Mesenchymal stem cell (in vitro differentiated cells and primary cell): ENCODE measurements around the gene SRPK2.

ENCODE experiments used
- DNase-seq: peaks from one replicate; pipeline ENCODE4 v3.0.0-alpha.2; 2013
- H2AFZ ChIP-seq: one replicate; pipeline ENCODE4 v1.6.1; 2013; ENCODE audit warnings: low read depth, mild to moderate bottlenecking, control low read depth, inconsistent platforms, low read length, moderate library complexity
- H2AK5ac ChIP-seq: 2 replicates; pipeline ENCODE4 v1.6.1; 2013; ENCODE audit warnings: low read length, moderate library complexity, mild to moderate bottlenecking, inconsistent platforms; ENCODE audit not compliant: severe bottlenecking
- H2BK120ac ChIP-seq: one replicate; pipeline ENCODE4 v1.6.1; 2013; ENCODE audit warnings: low read depth, mild to moderate bottlenecking, inconsistent platforms, low read length, moderate library complexity
- H2BK12ac ChIP-seq, 2 experiments: one replicate each; pipeline ENCODE4 v1.6.1; 2013; ENCODE audit warnings: inconsistent platforms in 2 of 2, low read length in 2 of 2, mild to moderate bottlenecking in 2 of 2, moderate library complexity in 2 of 2, control low read depth in 1 of 2
- H2BK15ac ChIP-seq: one replicate; pipeline ENCODE4 v1.6.1; 2013; ENCODE audit warnings: mild to moderate bottlenecking, low read depth, inconsistent platforms; ENCODE audit not compliant: poor library complexity, severe bottlenecking
- H2BK5ac ChIP-seq: 2 replicates; pipeline ENCODE4 v1.6.1; 2013; ENCODE audit warnings: low read depth, mild to moderate bottlenecking, low read length, control low read depth, inconsistent platforms; ENCODE audit not compliant: poor library complexity, severe bottlenecking
- H3K14ac ChIP-seq, 2 experiments: one replicate each; pipeline ENCODE4 v1.6.1; 2013; ENCODE audit warnings: inconsistent platforms in 2 of 2, low read length in 2 of 2, control low read depth in 1 of 2, mild to moderate bottlenecking in 1 of 2, moderate library complexity in 1 of 2
- H3K18ac ChIP-seq, 2 experiments: one replicate each; pipeline ENCODE4 v1.6.1; 2013; ENCODE audit warnings: inconsistent platforms in 2 of 2, low read length in 2 of 2, control low read depth in 1 of 2, low read depth in 1 of 2, mild to moderate bottlenecking in 1 of 2
- H3K23ac ChIP-seq, 2 experiments: one replicate each; pipeline ENCODE4 v1.6.1; 2013; ENCODE audit warnings: inconsistent platforms in 2 of 2, low read length in 2 of 2, mild to moderate bottlenecking in 2 of 2, moderate library complexity in 2 of 2, control low read depth in 1 of 2
- H3K27ac ChIP-seq: 2 replicates; pipeline ENCODE4 v1.5.1; 2013; ENCODE audit warnings: mild to moderate bottlenecking, moderate library complexity, low read length, control low read depth, inconsistent platforms; ENCODE audit not compliant: poor library complexity, severe bottlenecking
- H3K27me3 ChIP-seq, 2 experiments: 2 replicates each; pipeline versions ENCODE4 v1.6.1 to v1.7.0; 2013; ENCODE audit warnings: low read length in 2 of 2, mild to moderate bottlenecking in 2 of 2, moderate library complexity in 2 of 2, control low read depth in 1 of 2, inconsistent platforms in 1 of 2; ENCODE audit not compliant: control insufficient read depth in 1 of 2, insufficient read depth in 1 of 2
- H3K36me3 ChIP-seq, 2 experiments: 2 replicates each; pipeline versions ENCODE4 v1.6.1 to v1.7.0; 2013; ENCODE audit warnings: low read length in 2 of 2, control low read depth in 1 of 2, inconsistent platforms in 1 of 2, low read depth in 1 of 2, mild to moderate bottlenecking in 1 of 2; ENCODE audit not compliant: insufficient read depth in 2 of 2, control insufficient read depth in 1 of 2
- H3K4ac ChIP-seq, 2 experiments: one replicate each; pipeline ENCODE4 v1.6.1; 2013; ENCODE audit warnings: inconsistent platforms in 2 of 2, low read length in 2 of 2, mild to moderate bottlenecking in 2 of 2, moderate library complexity in 2 of 2, control low read depth in 1 of 2, low read depth in 1 of 2
- H3K4me1 ChIP-seq: 2 replicates; pipeline ENCODE4 v1.6.1; 2013; ENCODE audit warnings: low read depth, low read length, control low read depth; ENCODE audit not compliant: control insufficient read depth, insufficient read depth
- H3K4me2 ChIP-seq: 2 replicates; pipeline ENCODE4 v1.6.1; 2013; ENCODE audit warnings: low read length, mild to moderate bottlenecking, inconsistent platforms; ENCODE audit not compliant: poor library complexity, severe bottlenecking
- H3K4me3 ChIP-seq, 2 experiments: 2 replicates each; pipeline versions ENCODE4 v1.5.1 to v1.7.0; 2013; ENCODE audit warnings: low read length in 2 of 2, mild to moderate bottlenecking in 2 of 2, control low read depth in 1 of 2, low read depth in 1 of 2; ENCODE audit not compliant: insufficient read depth in 1 of 2
- H3K79me1 ChIP-seq: replicated peaks from 2 replicates; pipeline ENCODE4 v1.6.1; 2013; ENCODE audit warnings: mild to moderate bottlenecking, control low read depth, low read length, inconsistent platforms; ENCODE audit not compliant: poor library complexity, severe bottlenecking
- H3K9ac ChIP-seq: 2 replicates; pipeline ENCODE4 v1.7.0; 2013; ENCODE audit warnings: mild to moderate bottlenecking, low read length, moderate library complexity
- H3K9me3 ChIP-seq: 2 replicates; pipeline ENCODE4 v1.7.0; 2013; ENCODE audit warnings: mild to moderate bottlenecking, low read length; ENCODE audit not compliant: control insufficient read depth
- H4K8ac ChIP-seq: one replicate; pipeline ENCODE4 v1.6.1; 2013; ENCODE audit warnings: inconsistent platforms, mild to moderate bottlenecking, low read length, moderate library complexity
- H4K91ac ChIP-seq: one replicate; pipeline ENCODE4 v1.6.1; 2013; ENCODE audit warnings: mild to moderate bottlenecking, low read length, inconsistent platforms
- WGBS: methylation state at CpG from one replicate; pipeline ENCODE4 v1.1.7; 2013; ENCODE audit warnings: mixed read lengths; 5-methylcytosine and 5-hydroxymethylcytosine counted together

The SRPK2 gene

DNA sequence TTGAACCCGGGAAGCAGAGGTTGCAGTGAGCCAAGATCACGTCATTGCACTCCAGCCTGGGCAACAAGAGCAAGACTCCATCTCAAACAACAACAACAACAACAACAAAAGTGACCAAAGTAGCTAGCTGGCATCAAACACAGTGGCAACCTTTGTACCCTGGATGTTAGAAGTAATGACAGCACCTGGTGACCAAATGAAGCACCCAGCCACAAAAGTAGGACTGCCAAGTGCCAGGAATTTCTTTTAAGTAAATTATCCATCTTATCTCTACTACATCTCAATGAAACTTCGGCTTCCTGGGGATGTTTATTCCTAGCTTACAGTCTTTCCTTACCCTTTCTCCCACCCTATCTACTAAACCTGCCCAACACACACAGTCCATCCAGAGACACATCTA is 18.8 kb downstream of the SRPK2 start:
- no peak overlapping the region for H2BK120ac ChIP-seq
- no peak overlapping the region for H2AK5ac ChIP-seq
- H2BK15ac ChIP-seq = no peak overlapping the region
- H3K27ac ChIP-seq = no peak overlapping the region
- peaks cover 4% of the 10 kb centered on the region for H3K4me1 ChIP-seq
- 50% methylated on average over 2 of the region's 3 CpGs for WGBS
- H3K27me3 ChIP-seq = no peaks in the 10 kb centered on the region
- no peak overlapping the region for H3K23ac ChIP-seq
- H3K9ac ChIP-seq = no peak overlapping the region
- no peaks in the 10 kb centered on the region for H3K36me3 ChIP-seq
- no peak overlapping the region for H2BK5ac ChIP-seq
- H3K4ac ChIP-seq = no peak overlapping the region
- no peak overlapping the region for H3K4me2 ChIP-seq
- no peak overlapping the region for H3K18ac ChIP-seq
- H3K79me1 ChIP-seq = peaks cover 4% of the 10 kb centered on the region
- no peak for DNase-seq
- no peak overlapping the region for H3K4me3 ChIP-seq
- no peaks in the 10 kb centered on the region for H3K9me3 ChIP-seq
- H3K14ac ChIP-seq = no peak overlapping the region
- no peak overlapping the region for H2BK12ac ChIP-seq
- H2AFZ ChIP-seq = no peak overlapping the region
- no peak overlapping the region for H4K8ac ChIP-seq
- H4K91ac ChIP-seq = no peak overlapping the region

DNA sequence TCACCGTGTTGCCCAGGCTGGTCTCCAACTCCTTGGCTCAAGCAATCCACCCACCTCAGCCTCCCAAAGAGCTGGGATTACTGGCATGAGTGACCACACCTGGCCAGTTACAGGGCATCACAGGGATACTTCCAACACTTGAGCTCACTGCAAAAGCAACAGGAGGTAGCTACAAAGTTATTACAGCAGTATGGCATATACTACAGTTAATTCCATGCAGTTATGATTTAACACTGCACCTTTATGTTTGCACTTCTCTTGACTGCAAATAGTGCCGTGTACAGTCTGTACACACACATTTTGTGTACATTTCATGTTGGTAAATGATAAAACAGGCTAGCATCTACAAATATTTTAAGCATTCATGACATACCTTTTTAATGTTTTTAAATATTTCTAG is 21.3 kb downstream of the SRPK2 start:
- Histone ChIP-seq H2BK12ac (no peak overlapping the region), H3K4ac (no peak overlapping the region), H3K4me2 (no peak overlapping the region), H3K9ac (no peak overlapping the region), H2BK5ac (no peak overlapping the region), H2BK120ac (no peak overlapping the region), H2BK15ac (no peak overlapping the region), H2AFZ (no peak overlapping the region), H3K9me3 (no peaks in the 10 kb centered on the region), H3K14ac (no peak overlapping the region), H3K27ac (no peak overlapping the region), H3K36me3 (no peaks in the 10 kb centered on the region), H3K79me1 (peaks cover 4% of the 10 kb centered on the region), H3K27me3 (no peaks in the 10 kb centered on the region), H3K18ac (no peak overlapping the region), H3K4me3 (no peak overlapping the region), H2AK5ac (no peak overlapping the region), H4K8ac (no peak overlapping the region), H3K4me1 (peaks cover 4% of the 10 kb centered on the region), H4K91ac (peak overlapping the region; percentile 39), H3K23ac (no peak overlapping the region)
- no peak for DNase-seq
- WGBS = 100% methylated on average over 1 of the region's 2 CpGs

DNA sequence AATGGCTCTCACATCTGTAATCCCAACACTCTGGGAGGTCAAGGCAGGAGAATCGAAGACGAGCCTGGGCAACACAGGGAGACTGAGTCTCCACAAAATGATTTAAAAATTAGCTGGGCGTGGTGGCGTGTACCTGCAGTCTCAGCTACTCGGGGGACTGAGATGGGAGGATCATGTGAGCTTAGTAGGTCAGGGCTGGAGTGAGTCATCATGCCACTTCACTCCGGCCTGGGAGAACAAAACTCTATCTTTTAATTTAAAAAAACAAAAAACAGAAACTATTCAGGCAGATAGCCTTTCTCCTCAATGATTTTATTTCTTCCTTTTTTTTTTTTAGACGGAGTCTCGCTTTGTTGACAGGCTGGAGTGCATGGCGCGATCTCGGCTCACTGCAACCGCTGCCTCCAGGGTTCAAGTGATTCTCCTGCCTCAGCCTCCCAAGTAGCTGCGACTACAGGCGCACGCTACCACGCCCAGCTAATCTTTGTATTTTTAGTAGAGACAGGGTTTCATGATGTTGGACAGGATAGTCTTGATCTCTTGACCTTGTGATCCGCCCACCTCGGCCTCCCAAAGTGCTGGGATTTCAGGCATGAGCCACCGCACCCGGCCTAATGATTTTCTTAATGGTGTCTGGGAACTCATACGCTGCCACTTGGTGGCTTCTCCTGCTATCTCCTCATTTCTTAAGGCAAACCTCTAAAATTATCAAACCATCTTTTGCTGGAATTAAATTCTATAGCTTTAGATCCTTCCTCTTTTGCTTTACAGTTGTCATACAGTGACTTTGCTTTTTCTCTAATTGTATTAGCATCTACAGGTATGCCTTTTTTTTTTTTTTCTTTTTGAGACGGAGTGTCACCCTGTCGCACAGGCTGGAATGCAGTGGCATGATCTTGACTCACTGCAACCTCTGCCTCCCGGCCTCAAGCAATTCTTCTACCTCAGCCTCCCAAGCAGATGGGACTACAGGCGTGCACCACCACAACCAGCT is 22.9 kb downstream of the SRPK2 start:
- H3K4me2 ChIP-seq = no peak overlapping the region
- 91% methylated on average over 24 of the region's 25 CpGs for WGBS
- H3K4ac ChIP-seq = no peak overlapping the region
- no peak overlapping the region for H3K18ac ChIP-seq
- DNase-seq = no peak
- no peaks in the 10 kb centered on the region for H3K27me3 ChIP-seq
- H3K36me3 ChIP-seq = no peaks in the 10 kb centered on the region
- H2BK12ac ChIP-seq = no peak overlapping the region
- no peaks in the 10 kb centered on the region for H3K9me3 ChIP-seq
- H3K27ac ChIP-seq = no peak overlapping the region
- H2BK15ac ChIP-seq = no peak overlapping the region
- H2AFZ ChIP-seq = no peak overlapping the region
- no peak overlapping the region for H4K8ac ChIP-seq
- H2BK5ac ChIP-seq = no peak overlapping the region
- H2BK120ac ChIP-seq = no peak overlapping the region
- no peak overlapping the region for H3K4me3 ChIP-seq
- H3K9ac ChIP-seq = no peak overlapping the region
- H4K91ac ChIP-seq = no peak overlapping the region
- peaks cover 4% of the 10 kb centered on the region for H3K79me1 ChIP-seq
- peaks cover 4% of the 10 kb centered on the region for H3K4me1 ChIP-seq
- no peak overlapping the region for H3K23ac ChIP-seq
- no peak overlapping the region for H3K14ac ChIP-seq
- no peak overlapping the region for H2AK5ac ChIP-seq

DNA sequence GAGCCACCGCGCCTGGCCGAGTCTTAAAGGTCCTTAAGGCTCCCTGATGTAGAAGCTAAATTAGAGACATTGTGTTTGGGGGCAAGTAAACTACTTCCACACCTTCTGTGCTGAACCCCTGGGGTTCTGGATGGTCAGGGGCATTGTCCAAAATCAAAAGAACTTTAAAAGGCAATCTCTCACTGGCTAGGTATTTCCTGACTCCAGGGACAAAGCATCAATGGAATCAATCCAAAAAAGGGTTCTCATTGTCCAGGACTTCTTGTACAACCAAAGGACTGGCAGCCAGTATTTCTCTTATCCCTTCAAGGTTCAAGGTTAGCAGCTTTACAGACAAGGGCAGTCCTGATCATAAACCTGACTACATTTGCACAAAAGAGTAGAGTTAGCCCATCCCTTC is 24.0 kb downstream of the SRPK2 start:
- Histone ChIP-seq H3K9ac (no peak overlapping the region), H3K4me3 (no peak overlapping the region), H3K27ac (no peak overlapping the region), H4K91ac (no peak overlapping the region), H4K8ac (no peak overlapping the region), H2BK12ac (no peak overlapping the region), H2AFZ (no peak overlapping the region), H3K18ac (no peak overlapping the region), H3K4me1 (peaks cover 4% of the 10 kb centered on the region), H3K79me1 (peaks cover 4% of the 10 kb centered on the region), H3K14ac (no peak overlapping the region), H2BK120ac (no peak overlapping the region), H3K4me2 (no peak overlapping the region), H3K36me3 (no peaks in the 10 kb centered on the region), H2BK5ac (no peak overlapping the region), H2AK5ac (no peak overlapping the region), H3K27me3 (no peaks in the 10 kb centered on the region), H3K4ac (no peak overlapping the region), H2BK15ac (no peak overlapping the region), H3K9me3 (no peaks in the 10 kb centered on the region), H3K23ac (no peak overlapping the region)
- no peak for DNase-seq
- 100% methylated on average over 3 of the region's 3 CpGs for WGBS
